SH-SY5Y (cell line): Measurements from ENCODE around the gene NRIP1.

Experiments
- GATA2 ChIP-seq: IDR thresholded peaks from 2 replicates; pipeline ENCODE4 v1.6.1; 2011; ENCODE audit warnings: mild to moderate bottlenecking, low read depth, low read length
- GATA3 ChIP-seq: IDR thresholded peaks from 2 replicates; pipeline ENCODE4 v1.6.1; 2011; ENCODE audit warnings: low read depth, mild to moderate bottlenecking, low read length, moderate library complexity

DNA sequence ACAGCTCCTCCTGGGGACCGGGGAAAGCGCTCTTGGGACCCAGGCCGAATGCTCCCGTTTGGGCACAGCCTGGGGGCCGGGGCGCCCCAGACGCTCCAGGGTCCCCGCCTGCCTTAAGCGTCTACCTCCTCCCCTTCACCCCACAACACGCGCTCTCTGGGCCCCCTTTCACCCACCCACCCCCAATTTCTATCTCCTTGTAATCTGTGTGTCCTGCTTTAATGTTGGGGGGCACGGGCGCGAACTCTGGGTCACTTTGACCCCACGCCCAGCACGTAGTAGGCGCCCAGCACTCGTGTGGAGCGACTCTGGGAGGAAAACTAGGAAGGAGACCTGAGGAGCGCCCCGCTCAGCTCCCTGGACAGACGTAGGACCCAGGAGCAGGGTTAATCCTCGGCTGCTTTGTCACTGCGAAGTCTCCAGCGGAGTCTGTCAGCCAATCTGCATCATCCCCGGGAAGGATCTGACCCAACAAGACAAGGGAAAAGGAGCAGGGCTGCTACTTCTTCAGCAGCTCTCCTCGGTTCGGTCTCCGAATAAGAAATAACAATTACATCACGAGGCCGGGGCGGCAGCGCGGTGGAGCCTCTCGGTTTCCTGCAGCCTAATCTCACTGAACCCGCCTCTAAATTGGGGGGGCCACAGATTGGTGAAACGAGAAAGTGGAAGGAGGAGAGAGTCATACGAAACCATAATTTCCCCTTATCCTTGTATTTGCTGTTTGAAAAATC is 757 bp upstream of the NRIP1 start:
- no peak for TF ChIP-seq GATA2
- no peak for TF ChIP-seq GATA3
